K562 (cell line): ENCODE measurements around the gene NOD2. TPM values are rescaled to one million over a fixed set of nuclear protein-coding genes. Genes with fewer than 3 reads are reported as not detected.

ENCODE experiments used
- ATAC-seq: fragments of 200-7000 bp; cut with Tn5 transposase; 3 replicates; pipeline ENCODE4 v1.9.1; 2020; ENCODE audit warnings: moderate library complexity
- BruUV-seq: library from RNA; stranded (reverse); fragments of 400-500 nt; replicated peaks from 2 replicates; lab custom pipeline; 2021; lab: Mats Ljungman, UMichigan
- CTCF ChIA-PET: fragments of 300-600 bp; formaldehyde crosslinking; extraction: SDS; loops from one replicate; lab custom pipeline; 2021; ENCODE audit warnings: low intra/inter-chr PET ratio; lab: Yijun Ruan, JAX
- POLR2A ChIA-PET: fragments of 300-600, 350-650 bp; sonication (Branson Sonifier 250); formaldehyde crosslinking; extraction: SDS; loops from one replicate; lab custom pipeline; 2021; ENCODE audit warnings: antibody characterized with exemption, inconsistent platforms; lab: Yijun Ruan, JAX
- DNase-seq, 4 experiments: peaks; one replicate each; pipeline versions ENCODE4 v3.0.0 to v3.0.0-alpha.2; 2011 to 2018; ENCODE audit warnings: low spot score in 3 of 4, mixed read lengths in 3 of 4; ENCODE audit errors: extremely low read depth in 1 of 4
- FAIRE-seq: peaks from 2 replicates; lab custom pipeline; 2011; peaks lifted over from hg19 to GRCh38; lab: Jason Lieb, UNC
- H2AFZ ChIP-seq: 2 replicates; pipeline ENCODE4 v1.6.0; 2011; ENCODE audit warnings: low read depth, low read length, control low read depth, inconsistent platforms
- H3K27ac ChIP-seq: fragments of 200-600 bp; 3 replicates; pipeline ENCODE4 v1.8.0; 2011; ENCODE audit warnings: low read depth, mild to moderate bottlenecking, control low read depth, inconsistent platforms, low read length, moderate library complexity, mixed read lengths; ENCODE audit errors: extremely low read depth
- H3K27me3 ChIP-seq, 2 experiments: fragments of 300-600 bp in 1 of 2; 2 replicates in 1 of 2; 3 replicates in 1 of 2; pipeline versions ENCODE4 v1.6.0 to v1.8.0; 2011; ENCODE audit warnings: inconsistent platforms in 2 of 2, low read length in 2 of 2, mild to moderate bottlenecking in 1 of 2, mixed read lengths in 1 of 2, moderate library complexity in 1 of 2; ENCODE audit not compliant: control insufficient read depth in 2 of 2, insufficient read depth in 2 of 2
- H3K36me3 ChIP-seq: fragments of 300-600 bp; 3 replicates; pipeline ENCODE4 v1.8.0; 2011; ENCODE audit warnings: mild to moderate bottlenecking, low read length, inconsistent platforms; ENCODE audit not compliant: control insufficient read depth, insufficient read depth
- H3K4me1 ChIP-seq, 2 experiments: fragments of 200-600 bp in 1 of 2; replicated peaks in 1 of 2; 2 replicates in 1 of 2; 3 replicates in 1 of 2; pipeline versions ENCODE4 v1.5.1 to v1.8.0; 2011; ENCODE audit warnings: inconsistent platforms in 2 of 2, low read length in 2 of 2, mild to moderate bottlenecking in 1 of 2, mixed read lengths in 1 of 2, moderate library complexity in 1 of 2; ENCODE audit not compliant: control insufficient read depth in 2 of 2, insufficient read depth in 2 of 2
- H3K4me2 ChIP-seq: 2 replicates; pipeline ENCODE4 v1.6.1; 2011; ENCODE audit warnings: low read length, control low read depth, inconsistent platforms, mixed read lengths; ENCODE audit not compliant: insufficient read depth
- H3K4me3 ChIP-seq: fragments of 200-600 bp; sonication (generic), shearing (Covaris generic); 2 replicates; pipeline ENCODE4 v1.5.1; 2016; ENCODE audit warnings: control low read depth, inconsistent platforms
- H3K79me2 ChIP-seq: fragments of 200-600 bp; 3 replicates; pipeline ENCODE4 v1.8.0; 2011; ENCODE audit warnings: low read length, inconsistent platforms; ENCODE audit not compliant: control insufficient read depth, insufficient read depth
- H3K9ac ChIP-seq, 2 experiments: 2 replicates each; pipeline versions ENCODE4 v1.6.0 to v1.6.1; 2011; ENCODE audit warnings: low read depth in 2 of 2, low read length in 2 of 2, control low read depth in 1 of 2, inconsistent platforms in 1 of 2, mild to moderate bottlenecking in 1 of 2, mixed read lengths in 1 of 2; ENCODE audit not compliant: insufficient read depth in 1 of 2
- H3K9me1 ChIP-seq: one replicate; pipeline ENCODE4 v1.6.0; 2011; ENCODE audit warnings: inconsistent platforms, mild to moderate bottlenecking, low read length, moderate library complexity; ENCODE audit not compliant: control insufficient read depth, insufficient read depth
- H3K9me3 ChIP-seq: replicated peaks from 2 replicates; pipeline ENCODE4 v1.5.1; 2011; ENCODE audit warnings: low read depth, low read length, inconsistent platforms; ENCODE audit not compliant: control insufficient read depth, insufficient read depth
- H4K20me1 ChIP-seq: replicated peaks from 2 replicates; pipeline ENCODE4 v1.6.1; 2011; ENCODE audit warnings: low read length, inconsistent platforms, mixed read lengths; ENCODE audit not compliant: control insufficient read depth, insufficient read depth
- FOXK2 ChIP-seq, 2 experiments: fragments of 450-650 bp; IDR thresholded peaks in 1 of 2; conservative IDR thresholded peaks in 1 of 2; 2 replicates each; pipeline ENCODE4 v1.6.1; 2016; ENCODE audit warnings: low read depth in 2 of 2, mild to moderate bottlenecking in 1 of 2
- YY1 ChIP-seq, 3 experiments: IDR thresholded peaks; 2 replicates each; pipeline ENCODE4 v1.6.1; 2011; ENCODE audit warnings: low read length in 2 of 3, mild to moderate bottlenecking in 2 of 3, moderate library complexity in 2 of 3, borderline replicate concordance in 1 of 3, control low read depth in 1 of 3, low read depth in 1 of 3; ENCODE audit not compliant: insufficient read depth in 3 of 3, insufficient replicate concordance in 2 of 3, control insufficient read depth in 1 of 3, insufficient read length in 1 of 3; ENCODE audit errors: extremely low read depth in 1 of 3
- ZNF212 ChIP-seq: fragments of 450-650 bp; formaldehyde crosslinking; IDR thresholded peaks from 2 replicates; pipeline ENCODE4 v1.4.0; 2020; ENCODE audit warnings: mild to moderate bottlenecking
- ZNF57 ChIP-seq: fragments of 450-650 bp; formaldehyde crosslinking; IDR thresholded peaks from 2 replicates; pipeline ENCODE4 v1.4.0; 2020; ENCODE audit warnings: mild to moderate bottlenecking, moderate library complexity
- WGBS: fragments of 100-300 bp; shearing (Covaris generic); methylation state at CpG from one replicate; pipeline ENCODE4 v1.1.6; 2016; ENCODE audit warnings: low coverage, mixed read lengths; ENCODE audit not compliant: insufficient coverage; ENCODE audit errors: missing lambda C conversion rate; 5-methylcytosine and 5-hydroxymethylcytosine counted together
- in situ Hi-C: fragments of 300-500 bp; cut with MboI; formaldehyde crosslinking; loops from 4 replicates; pipeline ENCODE4 v1.15.0; 2018; ENCODE audit warnings: inconsistent platforms, mixed read lengths
- intact Hi-C: fragments of 100-400 bp; cut with micrococcal nuclease; formaldehyde crosslinking; loops from 2 replicates; pipeline ENCODE4 v1.14.2; 2022
- polyA plus RNA-seq, 8 experiments: library from polyadenylated mRNA; depleted of rRNA in 4 of 8; stranded (reverse) in 5 of 8; unstranded in 3 of 8; fragments of >200 nt; fragmentation: Nextera tagmentation in 2 of 8; fragmentation: Illumina TruSeq in 1 of 8; extraction: Ambion mirVana in 2 of 8; extraction: Trizol in 1 of 8; gene quantifications; 2 replicates each; pipeline versions ENCODE4 v1.2.1 to v1.2.3, GENCODE V29; 2011 to 2014; ENCODE audit warnings: inconsistent platforms in 1 of 8, missing spikeins in 1 of 8
- total RNA-seq, 7 experiments: library from RNA; depleted of rRNA in 6 of 7; stranded (reverse); fragments of >200 nt in 6 of 7; fragmentation: Illumina TruSeq in 2 of 7; extraction: Trizol in 2 of 7; gene quantifications; 2 replicates each; pipeline versions ENCODE4 v1.2.1 to v1.2.3, GENCODE V29; 2011 to 2021; ENCODE audit warnings: low replicate concordance in 1 of 7
- TF ChIP-seq, protein P1 (sequence below), 2 experiments: fragments of 450-650 bp in 1 of 2; sonication (generic) in 1 of 2; formaldehyde crosslinking in 1 of 2; IDR thresholded peaks in 1 of 2; conservative IDR thresholded peaks in 1 of 2; 2 replicates each; pipeline versions ENCODE4 v1.6.1 to v1.8.1; 2016 to 2023; ENCODE audit warnings: mild to moderate bottlenecking in 2 of 2, moderate library complexity in 2 of 2, inconsistent platforms in 1 of 2, missing genetic modification reagents in 1 of 2

NOD2 gene
- total and polyA plus RNA-seq, 9 of the 15 experiments (the other 6 are each of a cell fraction or from before 2014, with no cell fraction given): 0.04 TPM; not detected in 8

DNA sequence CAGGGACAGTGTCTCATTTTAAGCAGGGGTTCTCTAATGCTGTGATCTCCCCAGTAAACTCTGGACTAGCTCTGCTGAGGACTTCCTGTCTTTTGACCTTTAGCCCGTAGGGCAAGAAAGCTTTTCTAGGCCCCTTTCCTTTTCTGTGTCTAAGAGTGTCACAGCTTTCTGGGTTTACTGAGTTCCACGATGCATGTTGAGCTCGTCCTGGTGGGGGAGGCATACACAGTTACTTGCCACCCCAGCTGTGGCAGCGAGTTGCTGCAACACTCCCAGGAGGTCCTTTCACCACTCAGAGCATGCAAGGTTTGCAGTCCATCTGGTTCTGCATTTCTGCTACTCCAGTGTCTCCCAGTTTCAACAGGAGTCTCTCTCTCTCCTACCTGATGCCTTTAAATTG lies 23.7 kb downstream of the NOD2 start:
- no peak for TF ChIP-seq FOXK2 (conservative IDR thresholded peaks at IDR 0.05 in 1 of 2, IDR thresholded peaks at IDR 0.05 in 1 of 2; ENCODE audit: low read depth in 2 of 2)
- no peak for TF ChIP-seq ZNF57 (CRISPR knock-in tag)
- TF ChIP-seq, protein P1, sequence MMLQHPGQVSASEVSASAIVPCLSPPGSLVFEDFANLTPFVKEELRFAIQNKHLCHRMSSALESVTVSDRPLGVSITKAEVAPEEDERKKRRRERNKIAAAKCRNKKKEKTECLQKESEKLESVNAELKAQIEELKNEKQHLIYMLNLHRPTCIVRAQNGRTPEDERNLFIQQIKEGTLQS (IDR thresholded peaks at IDR 0.05): no peak
- TF ChIP-seq, protein P1 (CRISPR knock-in tag; conservative IDR thresholded peaks at IDR 0.05): no peak
- Histone ChIP-seq H3K4me1 (peaks cover 0 to 1% of the 10 kb centered on the region in 2 experiments; a peak in 2 of 5 replicates), H3K27ac (no peak overlapping the region), H2AFZ (no peak overlapping the region), H3K9me1 (no peaks in the 10 kb centered on the region), H4K20me1 (no peaks in the 10 kb centered on the region), H3K9me3 (no peaks in the 10 kb centered on the region), H3K79me2 (no peaks in the 10 kb centered on the region), H3K9ac (no peak overlapping the region), H3K36me3 (no peaks in the 10 kb centered on the region), H3K27me3 (peaks cover 9 to 51% of the 10 kb centered on the region in 2 experiments; a peak in 4 of 5 replicates), H3K4me2 (no peak overlapping the region), H3K4me3 (no peak overlapping the region)
- intact Hi-C loops: no loop called here
- FAIRE-seq: no peak
- in situ Hi-C loops: no loop called here
- CTCF ChIA-PET: no interaction called here
- 6% methylated on average over 4 of the region's 4 CpGs for WGBS
- no TSS peak for BruUV-seq
- ATAC-seq: no peak
- DNase-seq: no peak
- POLR2A ChIA-PET: no interaction called here

DNA sequence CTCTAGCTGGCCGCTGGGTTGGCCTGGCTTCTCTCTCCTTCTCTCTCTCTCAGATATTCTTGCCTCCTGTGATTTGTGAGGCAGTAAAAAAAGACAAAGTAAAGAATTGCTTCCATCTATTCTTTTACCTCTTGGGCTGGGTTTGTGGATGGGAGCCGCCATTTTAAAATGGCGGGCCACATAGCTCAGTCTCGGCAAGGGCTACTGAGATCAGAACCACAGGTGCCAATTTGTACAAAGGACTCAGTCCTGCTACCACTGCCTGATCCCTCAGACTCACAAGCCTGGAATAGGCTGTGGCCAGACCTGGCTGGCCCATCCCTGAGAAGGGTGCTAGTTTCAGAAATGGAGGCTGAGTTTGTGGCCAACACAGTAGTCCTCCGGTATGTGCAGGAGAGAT lies 24.1 kb downstream of the NOD2 start:
- TF ChIP-seq YY1 (IDR thresholded peaks at IDR 0.05; ENCODE audit: borderline replicate concordance in 1 of 3, control insufficient read depth in 1 of 3, extremely low read depth in 1 of 3, insufficient read depth in 3 of 3, insufficient read length in 1 of 3, insufficient replicate concordance in 2 of 3, low read depth in 1 of 3, low read length in 2 of 3) (peak in 2 of 3 experiments; percentile 9 to 84), ZNF212 (CRISPR knock-in tag) (no peak)
- ChIA-PET POLR2A (no interaction called here), CTCF (no interaction called here)
- Histone ChIP-seq H3K36me3 (no peaks in the 10 kb centered on the region), H3K9ac (no peak overlapping the region), H3K9me1 (no peaks in the 10 kb centered on the region), H2AFZ (no peak overlapping the region), H3K79me2 (no peaks in the 10 kb centered on the region), H3K9me3 (no peaks in the 10 kb centered on the region), H3K27ac (no peak overlapping the region), H3K4me2 (no peak overlapping the region), H3K4me1 (no peaks in the 10 kb centered on the region; a peak in 1 of 5 replicates), H3K27me3 (peaks cover 8 to 47% of the 10 kb centered on the region in 2 experiments; a peak in 4 of 5 replicates), H3K4me3 (no peak overlapping the region), H4K20me1 (no peaks in the 10 kb centered on the region)
- DNase-seq (no peak), FAIRE-seq (no peak), ATAC-seq (no peak)
- 1% methylated on average over 5 of the region's 5 CpGs for WGBS
- BruUV-seq: no TSS peak
- in situ Hi-C loops (no loop called here), intact Hi-C loops (no loop called here)
